M059J (cell line): ENCODE results near the gene CCDC86. TPM values are rescaled to one million over a fixed set of nuclear protein-coding genes. Genes with fewer than 3 reads are reported as not detected.
"Not testable (repeated sequence)": the region's sequence is repeated elsewhere in the genome, so short reads cannot be mapped to it uniquely, and the experiment has no call there.

Experiments
- DNase-seq: peaks from one replicate; pipeline ENCODE4 v3.0.0-alpha.2; 2012; ENCODE audit warnings: low read depth
- total RNA-seq: library from RNA; depleted of rRNA; stranded (reverse); fragments of >200 nt; shearing (Covaris generic); gene quantifications from 2 replicates; pipeline ENCODE4 v1.2.3, GENCODE V29; 2014; rRNA removed

The CCDC86 gene, protein sequence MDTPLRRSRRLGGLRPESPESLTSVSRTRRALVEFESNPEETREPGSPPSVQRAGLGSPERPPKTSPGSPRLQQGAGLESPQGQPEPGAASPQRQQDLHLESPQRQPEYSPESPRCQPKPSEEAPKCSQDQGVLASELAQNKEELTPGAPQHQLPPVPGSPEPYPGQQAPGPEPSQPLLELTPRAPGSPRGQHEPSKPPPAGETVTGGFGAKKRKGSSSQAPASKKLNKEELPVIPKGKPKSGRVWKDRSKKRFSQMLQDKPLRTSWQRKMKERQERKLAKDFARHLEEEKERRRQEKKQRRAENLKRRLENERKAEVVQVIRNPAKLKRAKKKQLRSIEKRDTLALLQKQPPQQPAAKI
- 13.9 and 19.7 TPM in 2 replicates for total RNA-seq

DNA sequence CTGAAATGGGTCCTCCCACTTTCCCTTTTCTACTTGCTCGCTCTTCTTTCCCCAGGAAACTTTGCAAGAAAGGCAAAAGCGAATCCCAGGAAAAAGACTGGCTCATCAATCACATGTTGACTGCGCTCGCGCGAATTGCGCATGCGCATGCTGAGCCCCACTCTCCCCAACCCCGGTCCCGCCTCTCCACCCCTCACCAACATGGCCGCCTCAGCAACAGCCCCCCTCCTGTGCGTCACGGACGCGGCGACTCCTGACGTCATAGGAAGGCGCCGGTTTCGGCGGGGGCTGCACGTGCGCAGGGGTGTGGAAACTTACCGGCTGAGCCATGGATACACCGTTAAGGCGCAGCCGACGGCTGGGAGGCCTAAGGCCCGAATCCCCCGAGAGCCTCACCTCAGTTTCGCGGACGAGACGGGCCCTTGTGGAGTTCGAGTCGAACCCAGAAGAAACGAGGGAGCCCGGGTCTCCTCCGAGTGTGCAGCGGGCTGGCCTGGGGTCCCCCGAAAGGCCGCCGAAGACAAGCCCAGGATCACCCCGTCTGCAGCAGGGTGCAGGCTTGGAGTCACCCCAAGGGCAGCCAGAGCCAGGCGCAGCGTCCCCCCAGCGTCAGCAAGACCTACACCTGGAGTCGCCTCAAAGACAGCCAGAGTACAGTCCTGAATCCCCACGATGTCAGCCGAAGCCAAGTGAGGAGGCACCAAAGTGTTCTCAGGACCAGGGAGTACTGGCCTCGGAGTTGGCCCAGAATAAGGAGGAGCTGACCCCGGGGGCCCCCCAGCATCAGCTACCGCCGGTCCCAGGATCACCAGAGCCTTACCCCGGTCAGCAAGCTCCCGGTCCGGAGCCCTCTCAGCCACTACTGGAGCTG, at the start of gene CCDC86:
TSS of gene CCDC86 (plus strand) at position 317 of the 871 bp plus-strand sequence. CDS start at position 329, 12 bp downstream.
- DNase-seq: peak; percentile 91

DNA sequence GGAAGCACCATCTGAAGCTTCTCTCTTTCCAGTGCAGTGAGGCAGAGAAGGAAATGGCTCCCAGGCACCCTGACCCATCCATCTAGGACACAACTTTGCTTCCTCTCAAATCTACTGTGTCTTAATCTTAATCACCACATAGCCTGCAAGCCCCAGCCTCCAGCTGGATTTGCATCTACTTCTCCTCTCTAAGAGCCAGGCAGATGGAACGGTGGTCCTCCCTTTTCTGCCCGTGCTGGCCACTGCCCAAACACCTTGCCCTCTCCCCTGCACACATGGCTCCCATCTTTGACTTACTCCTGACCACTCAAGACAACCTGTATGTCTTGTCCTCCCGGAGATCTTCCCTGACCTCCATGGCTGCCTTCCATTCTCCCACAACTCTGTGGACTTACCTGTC, 49.4 kb upstream of the CCDC86 start:
- DNase-seq: no peak

DNA sequence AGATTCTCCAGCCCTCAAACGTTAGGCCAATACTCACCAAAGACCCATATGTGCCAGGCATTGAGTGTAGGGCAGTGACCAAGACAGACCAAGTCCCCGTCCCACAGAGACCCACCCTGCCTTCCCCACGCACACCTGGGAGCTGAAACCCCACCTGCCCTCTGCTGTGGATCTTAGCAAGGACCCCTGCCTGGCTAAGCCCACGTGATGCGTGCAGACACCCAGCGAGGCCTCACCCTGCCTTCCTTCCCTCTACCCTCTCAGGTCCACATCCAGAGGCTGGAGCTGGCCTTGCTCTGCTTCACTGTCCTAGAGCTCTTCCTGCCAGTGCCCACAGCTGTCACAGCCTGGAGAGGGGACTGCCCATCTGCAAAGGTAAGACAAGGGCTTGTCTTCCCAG, 46.6 kb upstream of the CCDC86 start:
- no peak for DNase-seq

DNA sequence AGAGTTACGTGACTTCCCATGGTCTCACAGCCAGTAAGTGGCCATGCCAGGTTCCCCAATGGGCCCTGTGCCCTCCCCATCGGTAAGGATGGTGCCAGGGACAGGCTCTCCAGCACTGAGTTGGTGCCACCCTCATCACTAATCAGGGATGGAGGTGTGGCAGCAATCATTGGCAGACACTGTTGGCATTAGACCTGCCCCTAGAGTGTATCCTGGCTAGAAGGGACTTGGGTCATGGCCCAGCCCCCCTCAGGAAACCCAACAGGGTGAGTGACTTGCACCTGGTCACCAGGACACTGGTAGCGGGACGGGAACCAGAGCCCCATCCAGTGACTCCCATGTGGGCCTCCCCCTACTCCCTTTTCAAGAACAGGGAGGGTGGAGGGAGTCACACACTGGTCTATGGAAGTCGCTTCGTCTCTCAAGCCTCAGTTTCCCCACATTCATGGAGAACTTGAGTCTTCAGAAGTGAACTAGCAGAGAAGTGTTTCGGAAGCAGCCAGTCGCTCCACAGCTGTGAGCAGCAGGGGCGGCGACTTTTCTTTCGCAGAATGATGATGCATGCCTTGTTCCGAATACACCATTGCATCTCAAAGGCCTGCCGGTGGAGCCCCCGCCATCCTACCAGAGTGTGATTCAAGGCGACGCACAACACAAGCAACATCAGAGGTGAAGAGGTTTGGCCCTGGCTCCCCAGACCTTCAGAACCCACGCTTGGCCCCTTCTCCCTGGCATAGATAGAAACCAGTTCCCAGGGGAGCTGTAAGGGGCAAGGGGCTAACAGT, 43.9 kb upstream of the CCDC86 start:
- DNase-seq: no peak

DNA sequence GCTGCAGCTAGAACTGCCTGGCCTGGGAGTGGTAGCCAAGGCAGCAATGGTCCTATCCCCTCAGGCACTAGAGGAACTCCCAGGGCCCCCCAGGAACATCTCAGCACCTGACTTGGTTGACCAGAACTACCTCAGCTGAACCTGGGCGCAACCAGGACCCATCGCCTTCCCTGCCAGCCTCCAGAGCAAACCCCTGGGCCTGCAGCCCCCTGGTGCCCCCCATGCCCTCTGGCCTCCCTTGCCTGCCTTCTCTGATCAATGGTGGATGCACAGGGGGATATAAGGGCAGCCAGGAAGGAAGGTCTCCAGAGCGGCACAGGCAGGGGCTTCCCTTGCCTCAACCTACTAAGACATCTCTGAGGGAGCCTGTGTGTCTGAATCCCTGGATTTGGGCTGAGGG, 43.3 kb upstream of the CCDC86 start:
- no peak for DNase-seq

DNA sequence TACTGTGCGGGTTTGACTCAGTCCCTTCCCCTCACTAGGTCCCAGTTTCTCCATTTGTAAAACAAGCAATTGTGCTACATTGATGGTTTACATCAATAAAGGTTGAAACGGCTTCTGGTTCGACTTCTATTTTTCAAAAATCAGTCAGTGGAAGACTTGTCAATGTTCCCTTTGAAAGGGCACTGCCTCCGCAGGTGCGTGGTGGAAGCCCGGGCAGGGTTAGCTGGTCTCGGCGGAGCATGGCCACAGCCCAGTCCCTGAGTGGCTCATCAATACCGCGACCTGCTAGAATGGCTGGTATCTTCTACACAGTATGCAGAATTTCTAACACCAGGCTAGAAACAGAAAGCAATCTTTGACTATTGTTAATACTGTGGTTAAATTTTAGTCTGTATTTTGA, 40.7 kb upstream of the CCDC86 start:
- no peak for DNase-seq

DNA sequence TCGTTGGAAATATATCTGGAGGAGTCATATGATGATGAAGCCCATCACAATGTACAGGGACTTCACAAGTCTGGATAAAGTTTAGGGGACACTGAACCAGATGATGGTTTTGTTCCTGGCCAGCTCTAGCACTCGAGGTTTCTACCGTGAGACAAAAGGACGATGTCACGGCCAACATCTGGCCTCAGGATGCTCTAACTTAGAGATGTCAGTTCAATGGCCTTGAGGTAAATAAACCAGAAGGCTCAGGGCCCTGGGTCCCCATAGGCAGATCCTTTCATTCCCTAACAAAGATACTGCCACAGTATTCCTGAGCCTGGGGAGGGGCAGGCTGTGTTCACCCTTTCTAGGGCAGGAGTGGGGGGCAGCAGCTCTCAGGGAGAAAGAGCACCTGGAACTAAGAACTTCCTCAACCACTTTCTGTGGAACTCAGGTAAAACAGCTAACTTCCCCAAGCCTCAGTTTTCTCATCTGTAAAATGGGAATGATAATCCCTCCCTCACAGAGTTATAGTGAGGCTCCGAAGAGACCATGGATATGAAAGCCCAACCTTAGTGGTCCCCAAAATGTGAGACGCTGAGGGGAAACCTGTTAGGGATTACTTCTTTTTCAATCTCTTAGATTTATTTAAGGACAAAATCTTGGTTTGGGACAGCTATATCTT, 38.5 kb upstream of the CCDC86 start:
- no peak for DNase-seq

DNA sequence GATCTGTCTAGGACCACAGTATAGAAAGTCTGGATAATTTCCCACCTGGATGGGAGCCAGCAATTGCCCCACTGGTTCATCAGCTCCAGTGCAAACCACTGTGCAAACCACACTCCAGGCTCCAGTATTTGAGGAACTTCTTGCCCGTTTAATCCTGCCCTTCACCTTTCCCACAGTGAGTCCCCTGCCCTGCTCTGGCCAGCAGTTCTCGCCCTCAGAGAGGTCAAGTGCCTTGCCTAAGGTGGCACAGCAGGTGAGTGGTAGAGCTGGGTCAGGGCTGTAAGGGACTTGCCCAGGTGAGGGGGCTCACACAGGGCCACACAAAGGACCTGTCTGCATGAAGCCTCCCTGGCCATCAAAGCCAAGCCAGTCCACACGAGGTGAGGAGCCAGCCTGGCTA, 32.7 kb upstream of the CCDC86 start:
- DNase-seq: no peak

DNA sequence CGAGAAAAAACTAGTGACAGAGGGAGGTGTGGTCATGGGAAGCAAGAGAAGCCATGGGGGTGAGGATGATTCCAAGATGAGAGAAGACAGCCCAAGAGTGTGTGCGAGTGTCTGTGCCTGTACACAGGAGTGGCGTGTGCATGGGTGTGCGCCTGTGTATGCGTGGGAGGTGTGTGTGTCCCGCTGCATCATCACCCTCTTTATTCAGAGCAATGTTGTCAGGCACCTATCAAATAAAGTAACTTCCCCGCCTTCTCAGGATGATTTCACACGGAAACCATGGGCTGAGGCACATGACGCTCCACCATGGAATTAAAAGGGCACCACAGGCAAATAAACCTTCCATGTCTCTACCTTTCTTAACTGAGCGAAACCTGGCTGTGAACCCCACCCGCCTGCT, 32.2 kb upstream of the CCDC86 start:
- DNase-seq: no peak

DNA sequence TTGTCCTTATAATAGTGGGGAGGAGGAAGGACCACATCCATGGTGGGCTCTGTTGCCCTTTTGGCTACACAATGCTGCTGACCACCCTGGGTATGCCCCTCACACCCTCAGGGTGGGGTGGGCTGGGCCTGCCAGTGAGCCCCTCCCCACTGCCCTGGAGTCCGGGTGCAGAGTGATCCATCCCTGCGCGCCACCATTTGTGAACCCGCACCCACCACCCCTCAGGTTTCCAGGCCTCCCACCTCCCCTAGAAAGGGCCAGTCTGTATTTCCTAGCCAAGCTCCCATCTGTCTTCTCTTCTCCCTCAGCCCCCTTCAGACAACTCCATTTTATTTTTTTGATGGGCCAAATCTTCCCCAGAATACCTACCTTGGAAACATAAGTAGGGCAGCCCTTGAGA, 31.8 kb upstream of the CCDC86 start:
- DNase-seq: no peak

DNA sequence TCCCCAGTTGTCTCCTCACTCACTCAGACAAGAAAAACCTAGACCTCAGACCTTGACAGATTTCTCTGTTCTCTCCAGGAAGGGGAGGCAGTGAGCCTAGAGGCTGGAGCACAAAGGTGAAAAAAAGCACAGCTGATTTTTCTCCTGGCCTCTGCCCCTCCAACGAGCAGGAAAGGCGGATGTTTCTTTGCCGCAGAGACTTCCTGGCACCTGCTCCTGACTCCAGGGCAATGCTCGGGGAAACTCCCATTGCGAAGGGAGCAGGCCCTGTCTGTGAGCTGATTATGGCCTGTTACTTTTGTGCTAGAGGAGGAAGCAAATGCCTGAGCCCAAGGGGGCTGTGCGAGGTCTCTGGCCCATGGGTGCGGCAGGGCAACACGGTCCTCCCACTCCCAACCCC, 31.3 kb upstream of the CCDC86 start:
- peak; percentile 23 for DNase-seq

DNA sequence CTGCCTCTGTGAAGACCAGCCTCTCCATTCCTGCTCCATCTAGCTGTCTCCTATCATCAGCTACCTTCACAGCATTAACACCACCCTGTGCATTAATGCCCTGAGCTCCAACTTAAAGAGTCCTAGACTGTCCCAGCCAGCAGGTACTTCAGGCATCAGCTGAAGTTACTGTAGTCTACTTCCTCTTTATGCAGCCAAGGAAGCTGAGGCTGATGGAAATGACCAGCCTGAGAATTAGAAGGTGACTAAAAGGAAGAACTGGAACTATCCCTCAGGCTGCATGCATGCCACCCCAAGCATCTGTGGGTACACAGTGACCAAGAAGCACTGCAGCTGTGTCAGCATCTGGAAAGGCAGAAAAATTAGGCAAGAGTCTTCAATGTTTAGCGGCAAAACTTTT, 28.6 kb upstream of the CCDC86 start:
- no peak for DNase-seq

DNA sequence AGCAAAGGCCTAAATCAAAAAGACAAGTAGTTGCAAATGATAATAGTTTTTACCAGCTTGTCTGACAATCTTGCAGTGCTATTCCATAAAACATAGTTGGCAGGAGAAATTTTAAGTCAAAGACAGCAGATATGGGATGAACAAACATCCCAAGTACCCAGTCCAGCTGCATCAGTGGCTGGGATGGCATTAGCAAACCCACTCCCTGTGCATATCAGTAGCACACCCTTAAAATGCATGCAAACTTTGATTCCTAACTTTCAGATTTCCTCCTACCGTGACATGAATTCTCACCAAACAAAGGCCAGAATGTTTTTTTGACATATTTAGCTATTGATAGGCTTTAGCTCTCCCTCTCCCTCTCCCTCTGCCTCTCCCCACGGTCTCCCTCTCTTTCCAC, 27.8 kb upstream of the CCDC86 start:
- DNase-seq: no peak

DNA sequence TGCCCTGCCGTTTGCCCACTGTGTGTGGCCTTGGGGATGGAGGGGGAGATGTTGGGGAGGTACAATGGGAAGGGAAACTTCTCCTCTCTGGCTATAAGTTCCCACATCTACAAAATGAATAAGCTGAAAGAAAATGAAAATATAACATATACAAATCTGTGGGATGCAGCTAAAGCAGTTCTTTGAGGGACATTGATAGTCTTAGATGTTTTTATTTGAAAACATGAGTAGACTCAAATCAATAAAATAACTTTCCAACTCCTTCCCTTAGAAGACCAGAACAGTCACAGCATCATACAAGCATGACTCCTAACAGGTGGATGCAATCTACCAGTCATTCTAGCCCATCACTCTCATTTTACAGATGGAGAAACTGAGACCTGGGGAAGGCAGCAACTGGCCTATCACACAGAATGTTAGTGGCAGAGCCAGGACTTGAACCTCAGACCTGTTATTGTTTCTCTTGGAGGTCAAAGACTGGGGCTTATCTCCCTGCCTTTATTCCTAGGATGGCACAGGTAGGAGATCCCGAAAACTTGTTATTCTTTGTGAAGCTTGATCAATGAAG, 25.2 kb upstream of the CCDC86 start:
- no peak for DNase-seq

DNA sequence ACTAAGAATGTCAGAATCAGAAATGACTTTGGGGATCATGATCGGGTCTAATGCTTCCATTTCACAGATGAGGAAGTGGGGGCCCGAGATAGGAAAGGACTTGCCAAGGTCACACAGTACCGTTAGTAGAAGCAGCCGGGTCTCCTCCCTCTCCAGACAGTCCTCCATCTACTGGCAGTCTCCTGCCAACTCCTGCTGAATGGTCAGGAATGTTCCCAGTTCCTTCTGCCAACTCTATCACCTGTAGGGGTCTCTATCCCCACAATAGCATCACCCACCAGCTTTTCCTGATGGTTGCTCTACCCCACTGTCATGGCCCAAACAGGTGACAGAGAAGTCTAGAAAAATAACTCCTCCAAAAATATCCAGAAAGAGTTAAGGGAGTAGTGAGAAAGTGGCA, 23.9 kb upstream of the CCDC86 start:
- DNase-seq: no peak

DNA sequence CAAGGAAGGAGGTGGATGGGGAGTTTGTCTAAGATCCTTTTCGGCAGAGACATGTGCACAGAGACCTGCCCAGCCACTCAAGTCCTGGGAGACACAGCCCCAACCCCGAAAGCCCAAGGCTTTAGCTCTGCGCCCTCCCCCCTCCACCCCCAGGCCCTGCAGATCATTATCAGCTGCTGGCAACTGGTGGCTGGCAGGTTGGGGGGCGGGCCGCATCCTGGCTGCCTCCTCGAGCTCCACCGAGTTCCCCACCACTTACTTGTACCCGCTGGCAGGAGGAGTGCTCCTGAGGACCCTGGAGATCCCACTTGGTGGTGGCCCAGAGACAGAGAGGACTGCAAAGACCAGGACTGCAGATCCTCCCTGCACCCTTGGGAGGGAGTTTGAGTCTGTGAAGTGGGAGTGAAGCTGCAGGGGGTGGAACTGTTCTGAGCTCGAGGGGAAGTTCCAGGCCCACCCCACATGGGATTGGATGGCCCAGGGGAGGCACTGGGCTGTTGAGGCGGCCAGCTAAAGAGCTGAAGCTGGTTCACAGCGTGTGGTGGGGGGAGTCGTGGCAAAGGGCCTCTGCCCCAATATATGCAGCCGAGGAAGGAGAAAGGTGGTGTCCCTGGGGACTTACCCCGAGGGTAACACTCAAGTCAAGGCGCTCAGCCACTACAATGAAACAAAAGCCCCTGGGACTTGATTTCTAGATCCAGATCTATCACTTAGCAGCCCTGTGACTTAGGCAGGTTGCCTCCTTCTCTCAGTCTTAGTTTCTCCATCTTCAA, 19.9 kb upstream of the CCDC86 start:
- no peak for DNase-seq

DNA sequence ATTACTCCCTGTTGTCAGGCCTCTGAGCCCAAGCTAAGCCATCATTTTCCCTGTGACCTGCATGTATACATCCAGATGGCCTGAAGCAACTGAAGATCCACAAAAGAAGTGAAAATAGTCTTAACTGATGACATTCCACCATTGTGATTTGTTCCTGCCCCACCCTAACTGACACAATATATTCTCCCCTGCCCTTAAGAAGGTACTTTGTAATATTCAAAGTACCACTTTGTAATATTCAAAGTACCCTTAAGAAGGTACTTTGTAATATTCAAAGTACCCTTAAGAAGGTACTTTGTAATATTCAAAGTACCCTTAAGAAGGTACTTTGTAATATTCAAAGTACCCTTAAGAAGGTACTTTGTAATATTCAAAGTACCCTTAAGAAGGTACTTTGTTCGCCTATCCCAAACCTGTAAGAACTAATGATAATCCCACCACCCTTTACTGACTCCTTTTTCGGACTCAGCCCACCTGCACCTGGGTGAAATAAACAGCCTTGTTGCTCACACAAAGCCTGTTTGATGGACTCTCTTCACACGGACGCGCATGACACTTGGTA, 18.1 kb upstream of the CCDC86 start:
- DNase-seq: not testable (repeated sequence)

DNA sequence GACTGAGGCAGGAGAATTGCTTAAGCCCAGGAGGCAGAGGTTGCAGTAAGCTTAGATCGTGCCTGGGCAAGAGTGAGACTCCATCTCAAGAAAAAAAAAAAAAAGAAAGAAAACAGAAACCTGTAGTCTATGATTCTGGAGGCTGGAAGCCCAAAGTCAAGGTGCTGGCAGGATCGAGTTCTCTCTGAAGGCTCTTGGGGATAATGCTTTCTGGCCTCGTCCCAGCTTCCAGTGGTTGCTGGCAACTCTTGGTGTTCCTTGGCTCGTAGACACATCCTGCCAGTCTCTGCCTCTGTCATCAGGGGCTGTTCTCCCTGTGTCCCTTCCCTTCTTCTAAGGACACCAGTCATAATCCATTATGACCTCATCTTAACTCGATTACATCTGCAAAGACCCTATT, 16.8 kb upstream of the CCDC86 start:
- DNase-seq: no peak

DNA sequence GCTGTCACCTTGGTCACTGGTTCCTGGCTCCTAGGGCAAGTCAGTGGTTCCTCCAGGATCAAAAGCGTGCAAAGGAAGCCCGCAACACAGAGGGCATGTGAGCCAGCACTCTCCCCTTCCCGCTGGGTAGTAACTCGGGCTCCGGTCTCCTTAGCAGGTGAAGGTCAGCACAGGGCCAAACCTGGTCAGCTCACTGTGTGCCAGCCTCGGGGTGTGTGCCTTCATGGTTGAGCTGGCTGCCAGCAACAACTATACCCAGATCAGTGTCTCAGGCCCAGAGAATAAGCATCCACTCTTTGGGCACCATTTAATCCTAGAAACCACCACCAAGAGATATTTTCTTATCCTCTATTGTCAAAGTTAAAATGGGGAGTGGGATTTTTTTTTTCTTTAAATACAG, 16.1 kb upstream of the CCDC86 start:
- DNase-seq: no peak

DNA sequence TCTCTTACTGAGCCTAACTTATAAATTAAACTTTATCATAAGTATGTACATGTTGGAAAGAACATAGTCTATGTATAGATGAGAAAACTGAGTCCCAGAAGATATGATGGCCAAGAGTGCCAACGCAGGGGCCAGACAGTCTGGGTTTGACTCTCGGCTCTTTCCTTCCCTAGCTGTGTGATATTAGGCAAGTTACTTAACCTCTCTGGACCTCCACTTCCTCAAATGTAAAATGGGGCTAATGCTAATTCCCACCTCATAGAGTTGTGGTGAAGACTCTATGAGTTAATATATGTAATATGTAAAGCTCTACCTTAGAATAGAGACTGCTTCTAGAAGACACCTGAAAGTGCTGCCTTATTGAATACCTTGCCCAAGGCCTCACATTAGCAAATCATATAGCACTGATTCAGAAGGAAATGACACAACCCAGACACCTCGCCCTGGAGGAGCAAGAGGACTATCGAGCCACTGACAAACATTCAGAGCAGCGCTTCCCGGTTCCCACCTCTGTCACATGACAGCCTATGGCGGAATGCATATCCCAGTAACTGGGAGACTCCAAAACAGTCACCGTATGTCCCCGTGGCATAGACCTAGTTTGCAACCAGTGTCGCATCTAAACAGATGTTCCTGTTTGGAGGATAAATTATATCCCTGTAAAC, 11.3 kb upstream of the CCDC86 start:
- DNase-seq: no peak
